ENCODE measurements around the gene ETV6. TPM values are rescaled to one million over a fixed set of nuclear protein-coding genes. Genes with fewer than 3 reads are reported as not detected.

ETV6 gene
- total RNA-seq, 1 donor from 2014 or later: 33.4 TPM

DNA sequence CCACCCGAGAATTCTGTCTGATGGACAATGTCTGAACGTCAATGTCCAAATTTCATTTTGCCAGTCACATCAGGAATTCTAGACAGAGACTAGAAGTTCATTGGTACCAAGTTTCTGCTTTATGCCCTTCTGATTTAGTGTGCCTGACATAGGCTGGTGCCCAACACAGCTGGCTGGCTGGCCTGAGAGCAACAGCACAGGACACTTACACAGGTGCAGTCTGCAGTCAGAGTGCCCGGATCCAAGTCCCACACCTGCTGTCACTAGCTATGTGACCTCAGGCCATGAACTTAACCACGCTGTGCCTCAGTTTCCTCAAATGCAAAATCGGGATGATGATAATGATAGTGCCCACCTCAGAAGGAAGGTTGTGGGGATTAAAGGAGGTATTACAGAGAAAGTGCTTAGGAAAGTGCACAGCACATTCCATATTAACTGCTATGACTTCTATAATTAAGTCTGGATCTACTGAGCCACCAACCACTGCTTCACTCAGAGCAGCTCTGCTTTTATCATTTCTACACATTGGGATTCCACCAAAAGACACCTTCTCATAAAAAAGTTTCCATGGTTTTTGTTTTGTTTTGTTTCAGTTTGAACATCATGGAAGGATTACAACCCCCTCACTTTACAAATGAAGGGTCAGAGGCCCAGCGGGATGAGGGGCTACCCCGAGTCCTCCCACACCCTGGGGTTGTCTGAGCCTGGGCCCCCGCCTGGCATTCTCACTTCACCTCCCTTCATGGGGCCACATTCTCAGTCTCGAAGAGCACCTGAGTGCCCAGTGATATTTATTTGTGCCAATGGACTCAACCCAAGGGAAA is 252.4 kb downstream of the ETV6 start:
- Mint-ChIP-seq H3K4me1 (ENCODE audit: low read depth) (peaks cover 19% of the 10 kb centered on the region), H3K9me3 (ENCODE audit: low read depth) (no peaks in the 10 kb centered on the region), H3K27me3 (ENCODE audit: low read depth) (no peaks in the 10 kb centered on the region), H3K4me3 (ENCODE audit: unreplicated experiment) (no peak overlapping the region), H3K27ac (ENCODE audit: unreplicated experiment) (no peak overlapping the region), H3K36me3 (ENCODE audit: low read depth) (peaks cover 3% of the 10 kb centered on the region)
- TF ChIP-seq, protein P1, sequence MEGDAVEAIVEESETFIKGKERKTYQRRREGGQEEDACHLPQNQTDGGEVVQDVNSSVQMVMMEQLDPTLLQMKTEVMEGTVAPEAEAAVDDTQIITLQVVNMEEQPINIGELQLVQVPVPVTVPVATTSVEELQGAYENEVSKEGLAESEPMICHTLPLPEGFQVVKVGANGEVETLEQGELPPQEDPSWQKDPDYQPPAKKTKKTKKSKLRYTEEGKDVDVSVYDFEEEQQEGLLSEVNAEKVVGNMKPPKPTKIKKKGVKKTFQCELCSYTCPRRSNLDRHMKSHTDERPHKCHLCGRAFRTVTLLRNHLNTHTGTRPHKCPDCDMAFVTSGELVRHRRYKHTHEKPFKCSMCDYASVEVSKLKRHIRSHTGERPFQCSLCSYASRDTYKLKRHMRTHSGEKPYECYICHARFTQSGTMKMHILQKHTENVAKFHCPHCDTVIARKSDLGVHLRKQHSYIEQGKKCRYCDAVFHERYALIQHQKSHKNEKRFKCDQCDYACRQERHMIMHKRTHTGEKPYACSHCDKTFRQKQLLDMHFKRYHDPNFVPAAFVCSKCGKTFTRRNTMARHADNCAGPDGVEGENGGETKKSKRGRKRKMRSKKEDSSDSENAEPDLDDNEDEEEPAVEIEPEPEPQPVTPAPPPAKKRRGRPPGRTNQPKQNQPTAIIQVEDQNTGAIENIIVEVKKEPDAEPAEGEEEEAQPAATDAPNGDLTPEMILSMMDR (IDR thresholded peaks at IDR 0.05): no peak
- DNase-seq (ENCODE audit: low spot score): no peak

DNA sequence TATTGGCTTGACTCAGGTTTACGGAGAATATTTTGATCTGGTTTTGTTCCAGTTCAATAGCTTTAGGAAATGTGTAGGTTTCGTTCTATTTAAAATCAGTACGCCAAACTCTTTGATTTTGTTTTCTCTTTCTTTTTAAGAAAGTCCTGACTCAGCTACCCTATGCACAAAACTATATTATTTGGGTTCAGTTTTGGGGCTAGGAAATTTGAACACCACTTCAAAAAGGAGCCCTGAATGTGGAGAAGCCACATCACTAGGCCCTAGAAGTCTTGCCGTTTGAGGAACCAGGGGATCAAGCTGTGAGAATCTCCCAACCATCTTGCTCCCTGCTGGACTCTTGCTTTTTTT is 253.0 kb downstream of the ETV6 start:
- no peak for DNase-seq (ENCODE audit: low spot score)
- H3K27me3 Mint-ChIP-seq (ENCODE audit: low read depth): no peaks in the 10 kb centered on the region
- no peak overlapping the region for H3K27ac Mint-ChIP-seq (ENCODE audit: unreplicated experiment)
- no peak overlapping the region for H3K4me3 Mint-ChIP-seq (ENCODE audit: unreplicated experiment)
- TF ChIP-seq, protein P1 (IDR thresholded peaks at IDR 0.05): no peak
- H3K9me3 Mint-ChIP-seq (ENCODE audit: low read depth): no peaks in the 10 kb centered on the region
- peaks cover under 1% of the 10 kb centered on the region for H3K36me3 Mint-ChIP-seq (ENCODE audit: low read depth)
- H3K4me1 Mint-ChIP-seq (ENCODE audit: low read depth): peaks cover 22% of the 10 kb centered on the region

DNA sequence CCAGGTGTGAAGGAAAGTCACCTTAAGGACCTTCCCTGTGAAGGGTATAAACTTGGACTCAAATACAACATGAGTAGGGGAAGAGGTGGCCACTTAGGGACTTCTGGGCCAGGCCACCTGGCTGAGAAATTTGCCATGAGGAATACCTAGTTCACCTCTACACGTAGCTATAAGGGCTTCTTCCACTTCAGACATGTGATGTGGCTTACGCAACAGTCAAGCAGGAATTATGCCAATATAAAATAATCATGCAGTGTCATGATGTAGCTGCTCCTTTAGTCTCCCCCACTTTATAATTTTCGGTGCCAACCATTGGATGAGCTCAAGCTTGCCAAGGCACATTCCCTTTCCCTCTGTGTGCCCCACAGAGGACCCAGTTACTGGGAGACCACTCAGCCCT is 254.7 kb downstream of the ETV6 start:
- no peak overlapping the region for H3K4me3 Mint-ChIP-seq (ENCODE audit: unreplicated experiment)
- peaks cover 8% of the 10 kb centered on the region for H3K9me3 Mint-ChIP-seq (ENCODE audit: low read depth)
- no peak overlapping the region for H3K27ac Mint-ChIP-seq (ENCODE audit: unreplicated experiment)
- TF ChIP-seq, protein P1 (IDR thresholded peaks at IDR 0.05): no peak
- H3K36me3 Mint-ChIP-seq (ENCODE audit: low read depth): peaks cover 5% of the 10 kb centered on the region
- peaks cover 22% of the 10 kb centered on the region for H3K4me1 Mint-ChIP-seq (ENCODE audit: low read depth)
- DNase-seq (ENCODE audit: low spot score): no peak
- H3K27me3 Mint-ChIP-seq (ENCODE audit: low read depth): no peaks in the 10 kb centered on the region

DNA sequence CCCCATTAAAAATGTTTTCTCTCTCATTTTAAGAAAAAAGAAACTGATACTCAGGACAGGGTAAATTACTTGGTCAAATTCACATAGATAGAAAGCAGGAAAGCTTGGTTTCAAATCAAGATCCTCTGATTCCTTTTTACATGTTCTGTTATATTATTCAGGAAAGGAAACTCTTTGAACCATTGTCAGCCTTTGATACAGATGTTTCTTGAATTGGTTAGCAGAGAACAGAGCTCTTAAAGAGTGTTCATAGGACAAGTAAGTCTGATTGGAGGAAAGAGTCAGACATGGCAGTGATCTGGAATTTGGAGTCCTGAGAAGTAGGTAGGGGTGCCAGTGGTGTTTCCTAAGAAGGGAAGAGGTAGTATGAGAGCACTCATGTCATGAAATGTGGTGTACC is 256.1 kb downstream of the ETV6 start:
- TF ChIP-seq, protein P1 (IDR thresholded peaks at IDR 0.05): no peak
- Mint-ChIP-seq H3K36me3 (ENCODE audit: low read depth) (peaks cover 8% of the 10 kb centered on the region), H3K27ac (ENCODE audit: unreplicated experiment) (peak overlapping the region; percentile 52), H3K4me1 (ENCODE audit: low read depth) (peaks cover 22% of the 10 kb centered on the region), H3K9me3 (ENCODE audit: low read depth) (peaks cover 13% of the 10 kb centered on the region), H3K27me3 (ENCODE audit: low read depth) (no peaks in the 10 kb centered on the region), H3K4me3 (ENCODE audit: unreplicated experiment) (no peak overlapping the region)
- no peak for DNase-seq (ENCODE audit: low spot score)

DNA sequence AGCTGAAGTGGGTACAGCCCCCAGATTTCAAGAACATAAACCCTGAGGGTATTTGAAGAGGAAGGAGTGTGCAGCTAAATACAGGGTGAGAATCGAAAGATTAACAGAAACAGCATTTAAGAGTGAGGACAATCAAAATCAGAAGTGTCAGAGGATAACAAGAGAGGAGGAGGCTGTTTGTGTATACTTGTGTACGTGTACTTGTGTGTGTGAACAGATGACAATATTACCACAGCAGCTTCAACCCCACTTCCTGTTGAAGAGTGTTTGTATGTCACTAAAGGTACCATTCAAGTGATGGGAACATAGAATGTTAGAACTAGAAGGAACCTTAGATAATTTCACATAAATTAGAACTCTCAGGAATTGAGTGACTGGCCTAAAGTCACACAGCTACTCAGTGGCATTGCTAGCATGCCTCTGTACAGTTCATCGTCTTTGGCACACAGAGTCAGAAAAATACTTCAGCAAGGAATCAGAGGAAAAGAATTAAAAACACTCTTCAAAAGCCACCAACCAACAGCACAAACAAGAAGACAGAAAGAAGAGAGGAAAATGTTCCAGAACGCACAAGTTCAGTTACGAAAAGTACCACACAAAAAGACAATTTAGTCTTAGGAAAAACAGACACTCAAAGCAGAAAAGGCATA is 256.9 kb downstream of the ETV6 start:
- H3K27ac Mint-ChIP-seq (ENCODE audit: unreplicated experiment): peak overlapping the region; percentile 68
- peaks cover 14% of the 10 kb centered on the region for H3K9me3 Mint-ChIP-seq (ENCODE audit: low read depth)
- H3K4me3 Mint-ChIP-seq (ENCODE audit: unreplicated experiment): peak overlapping the region; percentile 2
- H3K27me3 Mint-ChIP-seq (ENCODE audit: low read depth): no peaks in the 10 kb centered on the region
- peaks cover 19% of the 10 kb centered on the region for H3K4me1 Mint-ChIP-seq (ENCODE audit: low read depth)
- TF ChIP-seq, protein P1 (IDR thresholded peaks at IDR 0.05): no peak
- peaks cover 8% of the 10 kb centered on the region for H3K36me3 Mint-ChIP-seq (ENCODE audit: low read depth)
- no peak for DNase-seq (ENCODE audit: low spot score)
